ENCODE measurements around the gene CRMP1. TPM values are rescaled to one million over a fixed set of nuclear protein-coding genes. Genes with fewer than 3 reads are reported as not detected.

Gene CRMP1
- total RNA-seq, 4 donors from 2014 or later = 0.62 to 4.3 (median 1.6) TPM

GRCh38 chr4:5917672-5918071, 24.8 kb upstream of the CRMP1 start:
- no peaks in the 10 kb centered on the region for H3K4me1 ChIP-seq
- peaks cover 67% of the 10 kb centered on the region for H3K27me3 ChIP-seq
- TF ChIP-seq POLR2AphosphoS5 (IDR thresholded peaks at IDR 0.05) (no peak), POLR2A (IDR thresholded peaks at IDR 0.05) (no peak)
- 33 to 60% methylated on average over 1 of the region's 11 CpGs for WGBS, 2 donors (ENCODE audit: low coverage in 1 of 2)
- H3K36me3 ChIP-seq = no peaks in the 10 kb centered on the region
- H3K9me3 ChIP-seq = peaks cover 0 to 2% (median 0%) of the 10 kb centered on the region in 3 donors
- no peak for ATAC-seq
- no peak overlapping the region for H3K27ac ChIP-seq
- H3K4me3 ChIP-seq = no peak overlapping the region

GRCh38 chr4:5916229-5916628, 23.3 kb upstream of the CRMP1 start:
- TF ChIP-seq POLR2AphosphoS5 (IDR thresholded peaks at IDR 0.05) (no peak), POLR2A (IDR thresholded peaks at IDR 0.05) (no peak)
- WGBS, 2 donors (ENCODE audit: low coverage in 1 of 2) = 20% methylated on average over 1 of the region's 3 CpGs; no CpG with 5 or more reads in 1 of the 2 donors
- peaks cover 52% of the 10 kb centered on the region for H3K27me3 ChIP-seq
- H3K9me3 ChIP-seq = peaks cover 0 to 6% (median 0%) of the 10 kb centered on the region in 3 donors
- H3K4me3 ChIP-seq = no peak overlapping the region
- H3K36me3 ChIP-seq = no peaks in the 10 kb centered on the region
- H3K4me1 ChIP-seq = no peaks in the 10 kb centered on the region
- no peak for ATAC-seq
- H3K27ac ChIP-seq = no peak overlapping the region

DNA sequence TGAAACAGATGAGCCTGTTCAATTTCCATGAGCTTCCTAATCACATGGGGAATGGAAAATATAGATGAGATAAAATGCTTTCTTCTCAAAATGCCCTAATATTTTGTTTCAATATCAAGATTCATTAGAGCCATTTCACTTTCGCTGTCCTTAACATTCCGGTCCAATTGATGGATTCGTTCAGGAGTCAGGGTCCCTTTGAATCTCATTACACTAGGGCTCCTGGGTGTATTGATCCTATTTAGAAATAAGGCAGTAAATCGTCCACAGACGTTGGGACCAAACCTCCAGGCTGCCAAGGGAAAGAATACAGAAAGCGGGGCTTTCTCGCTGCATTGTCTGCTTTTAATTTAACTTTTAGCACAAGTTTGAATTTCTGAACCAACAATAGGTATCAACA, 20.6 kb upstream of the CRMP1 start:
- H3K4me3 ChIP-seq = no peak overlapping the region
- no peaks in the 10 kb centered on the region for H3K36me3 ChIP-seq
- H3K27me3 ChIP-seq = peaks cover 27% of the 10 kb centered on the region
- peaks cover 0 to 23% (median 0%) of the 10 kb centered on the region in 3 donors for H3K9me3 ChIP-seq
- no peak overlapping the region for H3K27ac ChIP-seq
- TF ChIP-seq POLR2AphosphoS5 (IDR thresholded peaks at IDR 0.05) (no peak), POLR2A (IDR thresholded peaks at IDR 0.05) (no peak)
- TF ChIP-seq, protein P1, sequence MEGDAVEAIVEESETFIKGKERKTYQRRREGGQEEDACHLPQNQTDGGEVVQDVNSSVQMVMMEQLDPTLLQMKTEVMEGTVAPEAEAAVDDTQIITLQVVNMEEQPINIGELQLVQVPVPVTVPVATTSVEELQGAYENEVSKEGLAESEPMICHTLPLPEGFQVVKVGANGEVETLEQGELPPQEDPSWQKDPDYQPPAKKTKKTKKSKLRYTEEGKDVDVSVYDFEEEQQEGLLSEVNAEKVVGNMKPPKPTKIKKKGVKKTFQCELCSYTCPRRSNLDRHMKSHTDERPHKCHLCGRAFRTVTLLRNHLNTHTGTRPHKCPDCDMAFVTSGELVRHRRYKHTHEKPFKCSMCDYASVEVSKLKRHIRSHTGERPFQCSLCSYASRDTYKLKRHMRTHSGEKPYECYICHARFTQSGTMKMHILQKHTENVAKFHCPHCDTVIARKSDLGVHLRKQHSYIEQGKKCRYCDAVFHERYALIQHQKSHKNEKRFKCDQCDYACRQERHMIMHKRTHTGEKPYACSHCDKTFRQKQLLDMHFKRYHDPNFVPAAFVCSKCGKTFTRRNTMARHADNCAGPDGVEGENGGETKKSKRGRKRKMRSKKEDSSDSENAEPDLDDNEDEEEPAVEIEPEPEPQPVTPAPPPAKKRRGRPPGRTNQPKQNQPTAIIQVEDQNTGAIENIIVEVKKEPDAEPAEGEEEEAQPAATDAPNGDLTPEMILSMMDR (IDR thresholded peaks at IDR 0.05) = no peak
- no peak for ATAC-seq
- H3K4me1 ChIP-seq = no peaks in the 10 kb centered on the region
- 78 to 86% methylated on average over 7 of the region's 7 CpGs for WGBS, 2 donors (ENCODE audit: low coverage in 1 of 2)

DNA sequence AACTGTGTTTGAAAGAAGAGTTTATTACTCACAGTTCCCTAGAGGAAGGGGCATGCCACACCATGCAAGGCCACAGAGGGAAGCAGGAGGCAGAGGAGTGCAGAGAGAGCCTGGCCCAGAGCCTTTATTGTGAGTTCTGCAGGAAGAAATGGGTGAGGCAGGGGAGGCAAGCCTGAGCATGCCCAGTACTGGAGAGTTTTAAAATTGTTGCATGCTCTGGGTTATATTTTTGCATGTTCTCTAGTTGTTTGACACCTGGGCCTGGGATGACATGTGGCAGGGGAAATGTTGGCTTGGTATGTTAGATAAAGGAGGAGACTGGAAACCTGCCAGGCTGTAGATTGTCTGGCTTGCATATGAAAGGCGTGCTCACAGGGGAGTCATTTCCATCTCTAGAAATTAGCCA, 19.7 kb upstream of the CRMP1 start:
- no peak for TF ChIP-seq POLR2AphosphoS5 (IDR thresholded peaks at IDR 0.05)
- no peak for TF ChIP-seq EP300 (IDR thresholded peaks at IDR 0.05)
- TF ChIP-seq, protein P1 (IDR thresholded peaks at IDR 0.05) = no peak
- TF ChIP-seq POLR2A (IDR thresholded peaks at IDR 0.05) = no peak
- Histone ChIP-seq H3K4me1 (no peaks in the 10 kb centered on the region), H3K36me3 (no peaks in the 10 kb centered on the region), H3K9me3 (peaks cover 0 to 31% (median 0%) of the 10 kb centered on the region in 3 donors), H3K27ac (no peak overlapping the region), H3K27me3 (peaks cover 23% of the 10 kb centered on the region), H3K4me3 (no peak overlapping the region)
- WGBS, 2 donors (ENCODE audit: low coverage in 1 of 2) = 60% methylated on average over 1 of the region's 1 CpG; no CpG with 5 or more reads in 1 of the 2 donors
- ATAC-seq = no peak

DNA sequence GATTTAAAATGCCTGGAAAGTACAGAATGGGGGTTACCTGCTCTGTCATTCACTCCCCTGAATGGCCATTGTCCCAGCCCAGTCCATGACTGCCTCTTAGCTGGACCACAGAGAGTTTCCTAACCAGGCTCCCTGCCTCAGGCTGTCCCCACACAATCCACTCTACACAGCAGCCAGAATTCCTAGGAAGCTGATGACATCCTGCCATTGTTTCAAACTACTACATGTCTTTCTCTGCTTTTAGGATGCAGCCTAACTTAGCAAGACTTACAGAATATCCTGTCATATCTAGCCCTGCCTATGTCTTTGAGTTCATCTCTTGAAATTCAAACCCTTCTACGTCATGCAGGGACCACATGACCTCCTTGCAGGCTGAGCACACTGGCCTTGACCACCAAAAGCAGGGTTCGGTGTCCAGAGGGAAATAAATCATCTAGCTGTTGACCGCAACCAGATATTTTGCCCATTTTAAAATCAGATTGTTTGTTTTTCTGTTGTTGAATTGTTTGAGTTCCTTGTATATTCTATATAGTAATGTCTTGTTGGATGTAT, 16.1 kb upstream of the CRMP1 start:
- H3K4me3 ChIP-seq = no peak overlapping the region
- no peaks in the 10 kb centered on the region for H3K36me3 ChIP-seq
- H3K9me3 ChIP-seq = peaks cover 0 to 37% (median 0%) of the 10 kb centered on the region in 3 donors
- H3K27me3 ChIP-seq = peaks cover 39% of the 10 kb centered on the region
- H3K4me1 ChIP-seq = no peaks in the 10 kb centered on the region
- WGBS, 2 donors (ENCODE audit: low coverage in 1 of 2) = 64 to 81% methylated on average over 2 to 3 of the region's 3 CpGs
- TF ChIP-seq, protein P1 (IDR thresholded peaks at IDR 0.05) = no peak
- TF ChIP-seq EP300 (IDR thresholded peaks at IDR 0.05) (no peak), POLR2AphosphoS5 (IDR thresholded peaks at IDR 0.05) (no peak), POLR2A (IDR thresholded peaks at IDR 0.05) (no peak)
- no peak overlapping the region for H3K27ac ChIP-seq
- ATAC-seq = no peak

GRCh38 chr4:5906191-5906590, 13.3 kb upstream of the CRMP1 start:
- TF ChIP-seq EP300 (IDR thresholded peaks at IDR 0.05) = no peak
- TF ChIP-seq POLR2A (IDR thresholded peaks at IDR 0.05) = no peak
- TF ChIP-seq, protein P1 (IDR thresholded peaks at IDR 0.05) = no peak
- TF ChIP-seq POLR2AphosphoS5 (IDR thresholded peaks at IDR 0.05) = no peak
- ATAC-seq = no peak
- H3K9me3 ChIP-seq = peaks cover 0 to 31% (median 0%) of the 10 kb centered on the region in 3 donors
- no peaks in the 10 kb centered on the region for H3K4me1 ChIP-seq
- 9 to 21% methylated on average over 5 of the region's 5 CpGs for WGBS, 2 donors (ENCODE audit: low coverage in 1 of 2)
- peaks cover 66% of the 10 kb centered on the region for H3K27me3 ChIP-seq
- H3K27ac ChIP-seq = no peak overlapping the region
- no peaks in the 10 kb centered on the region for H3K36me3 ChIP-seq
- no peak overlapping the region for H3K4me3 ChIP-seq

Measured in gastroesophageal sphincter (tissue), 4 donors.